ENCODE results near the gene ZNF469. TPM values are rescaled to one million over a fixed set of nuclear protein-coding genes. Genes with fewer than 3 reads are reported as not detected.

Gene ZNF469
- total and polyA plus RNA-seq, 11 donors: 0.48 to 2.8 (median 1.00) TPM

- Histone ChIP-seq H3K36me3 (no peaks in the 10 kb centered on the region), H3K4me3 (no peak overlapping the region), H3K27me3 (peaks cover 0 to 18% (median 0%) of the 10 kb centered on the region in 9 donors), H3K27ac (no peak overlapping the region), H3K4me1 (peaks cover 0 to 4% (median 0%) of the 10 kb centered on the region in 12 donors), H3K9me3 (no peaks in the 10 kb centered on the region)
- DNase-seq (peak in 2 of 5 donors; percentile 7 to 10), ATAC-seq (no peak)
- TF ChIP-seq, protein P1, sequence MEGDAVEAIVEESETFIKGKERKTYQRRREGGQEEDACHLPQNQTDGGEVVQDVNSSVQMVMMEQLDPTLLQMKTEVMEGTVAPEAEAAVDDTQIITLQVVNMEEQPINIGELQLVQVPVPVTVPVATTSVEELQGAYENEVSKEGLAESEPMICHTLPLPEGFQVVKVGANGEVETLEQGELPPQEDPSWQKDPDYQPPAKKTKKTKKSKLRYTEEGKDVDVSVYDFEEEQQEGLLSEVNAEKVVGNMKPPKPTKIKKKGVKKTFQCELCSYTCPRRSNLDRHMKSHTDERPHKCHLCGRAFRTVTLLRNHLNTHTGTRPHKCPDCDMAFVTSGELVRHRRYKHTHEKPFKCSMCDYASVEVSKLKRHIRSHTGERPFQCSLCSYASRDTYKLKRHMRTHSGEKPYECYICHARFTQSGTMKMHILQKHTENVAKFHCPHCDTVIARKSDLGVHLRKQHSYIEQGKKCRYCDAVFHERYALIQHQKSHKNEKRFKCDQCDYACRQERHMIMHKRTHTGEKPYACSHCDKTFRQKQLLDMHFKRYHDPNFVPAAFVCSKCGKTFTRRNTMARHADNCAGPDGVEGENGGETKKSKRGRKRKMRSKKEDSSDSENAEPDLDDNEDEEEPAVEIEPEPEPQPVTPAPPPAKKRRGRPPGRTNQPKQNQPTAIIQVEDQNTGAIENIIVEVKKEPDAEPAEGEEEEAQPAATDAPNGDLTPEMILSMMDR (IDR thresholded peaks at IDR 0.05): no peak
- no peak for TF ChIP-seq POLR2A (IDR thresholded peaks at IDR 0.05)
- 83 to 86% (median 83%) methylated on average over 10 to 12 of the region's 12 CpGs; no CpG with 5 or more reads in 1 of the 4 donors for WGBS, 4 donors
- intact Hi-C loops (cut with DNase I): no loop called here
Measured at GRCh38 chr16:88378401-88378800, 4.4 kb upstream of the ZNF469 start.

DNA sequence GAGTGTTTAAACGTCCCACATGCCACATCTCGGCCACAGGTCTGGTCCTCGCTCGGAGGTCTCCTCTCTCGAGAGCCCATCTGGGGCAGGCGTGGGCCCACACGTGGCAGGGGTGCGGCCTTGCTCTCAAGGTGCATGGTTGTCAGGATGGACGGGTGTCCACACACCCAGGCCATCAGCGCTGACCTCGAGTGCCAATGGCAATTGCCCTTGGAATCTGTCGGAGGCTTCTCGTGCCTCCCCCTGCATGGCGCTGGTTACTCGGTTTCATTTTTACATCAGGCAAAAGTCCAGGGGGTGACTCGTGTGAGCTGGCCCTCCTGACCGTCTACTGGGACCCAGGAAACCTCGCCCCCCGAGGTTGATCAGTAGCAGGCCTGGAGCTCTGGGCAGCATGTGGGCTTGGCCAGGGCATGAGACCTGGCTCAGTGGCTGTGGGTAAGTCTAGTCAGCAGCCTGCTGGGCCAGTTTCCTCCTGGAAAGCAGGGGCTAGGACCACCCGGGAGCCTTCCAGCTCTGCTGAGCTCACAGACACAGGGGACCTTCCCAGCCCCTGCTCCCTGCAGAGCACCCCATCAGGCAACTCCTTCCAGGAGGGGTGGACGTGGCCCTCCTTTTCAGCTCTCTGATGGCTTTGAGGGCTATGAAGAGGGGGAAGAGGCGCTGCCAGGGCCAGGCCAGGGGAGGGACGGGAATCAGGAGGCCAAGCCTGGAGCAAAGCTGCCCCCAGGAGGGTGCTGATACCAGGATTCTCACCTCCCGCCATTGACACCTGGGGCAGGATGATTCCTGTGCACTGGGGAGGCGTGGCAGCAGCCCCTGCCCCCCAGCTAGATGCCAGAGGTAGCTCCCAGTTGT is 3.7 kb upstream of the ZNF469 start:
- H3K9me3 ChIP-seq: no peaks in the 10 kb centered on the region
- DNase-seq (peak in 3 of 5 donors; percentile 13 to 55 (median 25)), ATAC-seq (no peak)
- H3K36me3 ChIP-seq: no peaks in the 10 kb centered on the region
- no peak overlapping the region for H3K4me3 ChIP-seq
- 84 to 86% (median 84%) methylated on average over 16 to 25 of the region's 25 CpGs for WGBS, 4 donors
- peaks cover 0 to 25% (median 6%) of the 10 kb centered on the region in 9 donors for H3K27me3 ChIP-seq
- no peak overlapping the region for H3K27ac ChIP-seq
- TF ChIP-seq POLR2A (IDR thresholded peaks at IDR 0.05): no peak
- TF ChIP-seq, protein P1 (IDR thresholded peaks at IDR 0.05): no peak
- intact Hi-C loops (cut with DNase I): no loop called here
- peaks cover 0 to 10% (median 4%) of the 10 kb centered on the region in 12 donors for H3K4me1 ChIP-seq

DNA sequence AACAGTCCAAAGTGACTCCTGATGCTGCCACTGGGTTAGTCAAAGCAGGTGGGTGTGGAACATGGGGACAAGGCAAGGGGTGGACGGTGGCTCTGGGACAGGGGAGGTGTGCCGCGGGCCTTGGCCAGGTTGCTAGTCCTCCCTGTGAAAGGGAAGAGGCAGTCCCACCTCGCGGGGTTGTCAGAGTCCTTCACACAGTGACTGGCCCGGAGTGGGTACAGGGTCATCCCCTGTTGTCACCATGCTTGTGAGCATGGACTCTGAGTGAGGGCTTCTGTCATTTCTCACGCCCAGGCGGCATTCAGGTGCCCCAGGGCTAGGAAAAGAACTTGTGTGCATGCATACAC is 3.1 kb upstream of the ZNF469 start:
- peak in 3 of 5 donors; percentile 2 to 28 (median 10) for DNase-seq
- TF ChIP-seq, protein P1 (IDR thresholded peaks at IDR 0.05): no peak
- TF ChIP-seq POLR2A (IDR thresholded peaks at IDR 0.05): no peak

DNA sequence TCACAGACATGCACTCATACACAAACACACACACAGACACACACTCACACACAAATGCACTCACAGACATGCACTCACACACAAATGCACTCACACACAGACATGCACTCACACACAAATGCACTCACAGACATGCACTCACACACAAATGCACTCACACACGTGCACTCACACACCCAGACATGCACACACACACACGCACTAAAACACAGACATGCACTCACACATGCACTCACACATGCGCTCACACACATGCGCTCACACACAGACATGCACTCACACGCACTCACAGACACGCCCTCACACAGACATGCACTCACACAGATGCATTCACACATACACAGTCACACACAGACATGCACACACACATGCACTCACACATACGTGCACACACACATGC is 2.7 kb upstream of the ZNF469 start:
- ATAC-seq: no peak
- intact Hi-C loops (cut with DNase I): no loop called here
- Histone ChIP-seq H3K9me3 (no peaks in the 10 kb centered on the region), H3K27me3 (peaks cover 0 to 34% (median 12%) of the 10 kb centered on the region in 9 donors), H3K4me1 (peaks cover 0 to 13% (median 4%) of the 10 kb centered on the region in 12 donors), H3K27ac (no peak overlapping the region), H3K36me3 (no peaks in the 10 kb centered on the region), H3K4me3 (no peak overlapping the region)
- WGBS, 4 donors: 87 to 97% (median 96%) methylated on average over 7 of the region's 7 CpGs
- TF ChIP-seq, protein P1 (IDR thresholded peaks at IDR 0.05): no peak
- TF ChIP-seq POLR2A (IDR thresholded peaks at IDR 0.05): no peak
- DNase-seq: peak in 2 of 5 donors; percentile 2 to 7

More for the DNA sequence above, 3.1 kb upstream of the ZNF469 start:
- H3K27me3 ChIP-seq: peaks cover 0 to 31% (median 10%) of the 10 kb centered on the region in 9 donors
- peaks cover 0 to 13% (median 4%) of the 10 kb centered on the region in 12 donors for H3K4me1 ChIP-seq
- no peak overlapping the region for H3K27ac ChIP-seq
- whole genome bisulfite sequencing, 4 donors: 82 to 85% (median 83%) methylated on average over 8 of the region's 8 CpGs
- H3K4me3 ChIP-seq: no peak overlapping the region
- H3K9me3 ChIP-seq: no peaks in the 10 kb centered on the region
- no peak for ATAC-seq
- intact Hi-C loops (cut with DNase I): no loop called here
- no peaks in the 10 kb centered on the region for H3K36me3 ChIP-seq

Measured in heart left ventricle (tissue), 16 donors.